H9 (cell line): Measurements from ENCODE around the gene SDK1. TPM values are rescaled to one million over a fixed set of nuclear protein-coding genes. Genes with fewer than 3 reads are reported as not detected.

Source experiments
- DNase-seq: peaks from one replicate; pipeline ENCODE4 v3.0.0-alpha.2; 2017
- H2AFZ ChIP-seq: one replicate; pipeline ENCODE4 v1.6.1; 2013; ENCODE audit warnings: mild to moderate bottlenecking, low read length, control low read depth, moderate library complexity
- H2AK5ac ChIP-seq: 2 replicates; pipeline ENCODE4 v1.6.1; 2013; ENCODE audit warnings: low read length, control low read depth, mixed read lengths; ENCODE audit not compliant: insufficient read length
- H2BK120ac ChIP-seq: one replicate; pipeline ENCODE4 v1.6.1; 2013; ENCODE audit warnings: low read depth, mild to moderate bottlenecking, low read length, control low read depth, inconsistent platforms; ENCODE audit not compliant: poor library complexity, severe bottlenecking
- H2BK12ac ChIP-seq: 2 replicates; pipeline ENCODE4 v1.6.1; 2013; ENCODE audit warnings: low read length, control low read depth, mixed read lengths, low read depth; ENCODE audit not compliant: insufficient read length
- H2BK15ac ChIP-seq: 2 replicates; pipeline ENCODE4 v1.6.1; 2013; ENCODE audit warnings: low read depth, low read length, control low read depth
- H2BK20ac ChIP-seq: one replicate; pipeline ENCODE4 v1.6.1; 2013; ENCODE audit warnings: low read depth, mild to moderate bottlenecking, low read length, control low read depth, inconsistent platforms; ENCODE audit not compliant: poor library complexity, severe bottlenecking
- H2BK5ac ChIP-seq: 2 replicates; pipeline ENCODE4 v1.6.1; 2013; ENCODE audit warnings: low read length, control low read depth, mixed read lengths; ENCODE audit not compliant: insufficient read length
- H3K14ac ChIP-seq: 2 replicates; pipeline ENCODE4 v1.6.1; 2013; ENCODE audit warnings: low read length, control low read depth; ENCODE audit not compliant: insufficient read depth
- H3K18ac ChIP-seq: 2 replicates; pipeline ENCODE4 v1.6.1; 2013; ENCODE audit warnings: low read depth, mild to moderate bottlenecking, mixed read lengths, low read length, control low read depth; ENCODE audit not compliant: insufficient read length
- H3K23ac ChIP-seq: 2 replicates; pipeline ENCODE4 v1.6.1; 2013; ENCODE audit warnings: low read length, control low read depth, mixed read lengths, low read depth; ENCODE audit not compliant: insufficient read length
- H3K23me2 ChIP-seq: 2 replicates; pipeline ENCODE4 v1.6.1; 2013; ENCODE audit warnings: low read depth, mild to moderate bottlenecking, mixed read lengths, low read length, control low read depth; ENCODE audit not compliant: insufficient read length, poor library complexity, severe bottlenecking
- H3K27ac ChIP-seq: 2 replicates; pipeline ENCODE4 v1.5.1; 2013; ENCODE audit warnings: low read length, control low read depth, mixed read lengths, low read depth; ENCODE audit not compliant: insufficient read length
- H3K27me3 ChIP-seq: 2 replicates; pipeline ENCODE4 v1.6.1; 2013; ENCODE audit warnings: low read length, control low read depth, inconsistent platforms; ENCODE audit not compliant: insufficient read depth
- H3K4ac ChIP-seq: 2 replicates; pipeline ENCODE4 v1.6.1; 2013; ENCODE audit warnings: low read depth, mild to moderate bottlenecking, control low read depth, inconsistent platforms, low read length, moderate library complexity
- H3K4me1 ChIP-seq: 2 replicates; pipeline ENCODE4 v1.6.1; 2013; ENCODE audit warnings: low read length, control low read depth, inconsistent platforms; ENCODE audit not compliant: insufficient read depth
- H3K4me2 ChIP-seq: 2 replicates; pipeline ENCODE4 v1.6.1; 2013; ENCODE audit warnings: low read length, control low read depth, mixed read lengths; ENCODE audit not compliant: insufficient read length, insufficient read depth
- H3K56ac ChIP-seq: 2 replicates; pipeline ENCODE4 v1.6.1; 2013; ENCODE audit warnings: low read depth, mild to moderate bottlenecking, mixed read lengths, low read length, control low read depth; ENCODE audit not compliant: insufficient read length
- H3K79me1 ChIP-seq: 2 replicates; pipeline ENCODE4 v1.6.1; 2013; ENCODE audit warnings: low read depth, mild to moderate bottlenecking, moderate library complexity, low read length, control low read depth, inconsistent platforms; ENCODE audit not compliant: insufficient read depth, poor library complexity, severe bottlenecking
- H3K79me2 ChIP-seq: 2 replicates; pipeline ENCODE4 v1.6.1; 2013; ENCODE audit warnings: low read length, control low read depth, inconsistent platforms; ENCODE audit not compliant: insufficient read depth
- H3K9ac ChIP-seq: 2 replicates; pipeline ENCODE4 v1.6.1; 2013; ENCODE audit warnings: low read length, control low read depth, mixed read lengths; ENCODE audit not compliant: insufficient read length; ENCODE audit errors: extremely low read depth
- H3K9me3 ChIP-seq: one replicate; pipeline ENCODE4 v1.6.1; 2013; ENCODE audit warnings: low read depth, low read length, inconsistent platforms; ENCODE audit not compliant: control insufficient read depth
- H3T11ph ChIP-seq: one replicate; pipeline ENCODE4 v1.6.1; 2013; ENCODE audit warnings: mild to moderate bottlenecking, low read length, control low read depth, inconsistent platforms
- H4K20me1 ChIP-seq: one replicate; pipeline ENCODE4 v1.6.1; 2013; ENCODE audit not compliant: control insufficient read depth, insufficient read length, insufficient read depth
- H4K5ac ChIP-seq: 2 replicates; pipeline ENCODE4 v1.6.1; 2013; ENCODE audit warnings: low read depth, mild to moderate bottlenecking, mixed read lengths, low read length, control low read depth; ENCODE audit not compliant: insufficient read length
- H4K8ac ChIP-seq: replicated peaks from 2 replicates; pipeline ENCODE4 v1.6.1; 2013; ENCODE audit warnings: low read length, control low read depth, mixed read lengths, low read depth; ENCODE audit not compliant: insufficient read length
- H4K91ac ChIP-seq: 2 replicates; pipeline ENCODE4 v1.6.1; 2013; ENCODE audit warnings: low read depth, mild to moderate bottlenecking, moderate library complexity, mixed read lengths, low read length, control low read depth; ENCODE audit not compliant: insufficient read length
- H3K27ac Mint-ChIP-seq, 3 experiments: 2 replicates in 2 of 3; 3 replicates in 1 of 3; pipeline ENCODE4 v1.8.0; 2020 to 2021; ENCODE audit warnings: mixed read lengths in 3 of 3, mild to moderate bottlenecking in 1 of 3, moderate library complexity in 1 of 3
- H3K27me3 Mint-ChIP-seq: 2 replicates; pipeline ENCODE4 v1.8.0; 2021; ENCODE audit warnings: low read depth, mild to moderate bottlenecking, moderate library complexity, mixed read lengths
- H3K36me3 Mint-ChIP-seq, 3 experiments: 2 replicates in 2 of 3; 3 replicates in 1 of 3; pipeline ENCODE4 v1.8.0; 2020 to 2021; ENCODE audit warnings: low read depth in 3 of 3, mixed read lengths in 3 of 3; ENCODE audit not compliant: insufficient read depth in 1 of 3
- H3K4me1 Mint-ChIP-seq, 2 experiments: 2 replicates each; pipeline ENCODE4 v1.8.0; 2020; ENCODE audit warnings: mixed read lengths in 2 of 2
- H3K4me3 Mint-ChIP-seq, 2 experiments: 2 replicates in 1 of 2; 3 replicates in 1 of 2; pipeline ENCODE4 v1.8.0; 2020 to 2021; ENCODE audit warnings: mild to moderate bottlenecking in 2 of 2, mixed read lengths in 2 of 2, moderate library complexity in 1 of 2
- H3K9me3 Mint-ChIP-seq, 2 experiments: 2 replicates in 1 of 2; 3 replicates in 1 of 2; pipeline ENCODE4 v1.8.0; 2020; ENCODE audit warnings: mild to moderate bottlenecking in 2 of 2, mixed read lengths in 2 of 2, moderate library complexity in 1 of 2
- CTCF ChIP-seq: fragments of 200-600 bp; sonication (generic); conservative IDR thresholded peaks from 3 replicates; pipeline ENCODE4 v1.8.0; 2021; ENCODE audit warnings: antibody characterized with exemption, mild to moderate bottlenecking
- WGBS: extraction: QIAGEN DNeasy Blood & Tissue Kit; methylation state at CpG from one replicate; pipeline ENCODE4 v1.1.7; 2013; ENCODE audit warnings: missing lambda C conversion rate, low lambda C conversion rate, mixed read lengths; ENCODE audit not compliant: insufficient read length; ENCODE audit errors: extremely low coverage; 5-methylcytosine and 5-hydroxymethylcytosine counted together
- total RNA-seq: library from RNA; stranded (reverse); gene quantifications from 2 replicates; pipeline ENCODE4 v1.2.1, GENCODE V29; 2021

Gene SDK1
- total RNA-seq, 1 experiment from 2014 or later, result 8.7 TPM

- Histone ChIP-seq H4K8ac (no peak overlapping the region), H2AFZ (no peak overlapping the region), H2AK5ac (no peak overlapping the region), H3K56ac (no peak overlapping the region), H3K27me3 (no peaks in the 10 kb centered on the region), H3K79me1 (no peaks in the 10 kb centered on the region), H2BK15ac (no peak overlapping the region), H3K9ac (no peak overlapping the region), H3K14ac (no peak overlapping the region), H3T11ph (no peak overlapping the region), H4K20me1 (no peaks in the 10 kb centered on the region), H3K4me2 (no peak overlapping the region), H3K4ac (no peak overlapping the region), H3K4me1 (no peaks in the 10 kb centered on the region), H3K27ac (no peak overlapping the region), H2BK120ac (no peak overlapping the region), H2BK12ac (no peak overlapping the region), H3K18ac (no peak overlapping the region), H3K23me2 (no peaks in the 10 kb centered on the region), H4K5ac (no peak overlapping the region), H3K9me3 (no peaks in the 10 kb centered on the region), H3K79me2 (no peaks in the 10 kb centered on the region), H2BK20ac (no peak overlapping the region), H2BK5ac (no peak overlapping the region), H3K23ac (no peak overlapping the region), H4K91ac (no peak overlapping the region)
- no peak for DNase-seq
- TF ChIP-seq CTCF, result no peak
- Mint-ChIP-seq H3K36me3 (no peaks in the 10 kb centered on the region; a peak in 2 of 7 replicates), H3K4me1 (no peaks in the 10 kb centered on the region), H3K4me3 (no peak overlapping the region), H3K27me3 (peaks cover 22% of the 10 kb centered on the region), H3K9me3 (peaks cover 29 to 78% of the 10 kb centered on the region in 2 experiments), H3K27ac (no peak overlapping the region)
- 80% methylated on average over 1 of the region's 5 CpGs for WGBS
Observed at GRCh38 chr7:4297918-4298219, 996.8 kb downstream of the SDK1 start.
